Liver (tissue), 9 donors: ENCODE results near the gene APBA2. TPM values are rescaled to one million over a fixed set of nuclear protein-coding genes. Genes with fewer than 3 reads are reported as not detected.

Source experiments
- DNase-seq: peaks from one replicate; pipeline ENCODE4 v3.0.0-alpha.2; 2017; ENCODE audit warnings: low spot score
- H3K27ac ChIP-seq, 2 donors: one replicate each; pipeline ENCODE4 v1.7.0; 2013; ENCODE audit warnings: inconsistent platforms in 2 of 2, low read length in 2 of 2, control low read depth in 1 of 2, low read depth in 1 of 2, mild to moderate bottlenecking in 1 of 2
- H3K27me3 ChIP-seq, 4 donors: one replicate each; pipeline versions ENCODE4 v1.6.1 to v1.7.0; 2013; ENCODE audit warnings: low read length in 3 of 4, inconsistent platforms in 1 of 4, mild to moderate bottlenecking in 1 of 4, moderate library complexity in 1 of 4; ENCODE audit not compliant: control insufficient read depth in 4 of 4, insufficient read depth in 4 of 4
- H3K36me3 ChIP-seq, 4 donors: one replicate each; pipeline versions ENCODE4 v1.6.1 to v1.7.0; 2013; ENCODE audit warnings: low read length in 3 of 4, mild to moderate bottlenecking in 3 of 4, low read depth in 1 of 4, moderate library complexity in 1 of 4; ENCODE audit not compliant: control insufficient read depth in 4 of 4, insufficient read depth in 3 of 4
- H3K4me1 ChIP-seq, 4 donors: one replicate each; pipeline versions ENCODE4 v1.6.1 to v1.7.0; 2013; ENCODE audit warnings: low read length in 3 of 4, mild to moderate bottlenecking in 3 of 4, moderate library complexity in 1 of 4; ENCODE audit not compliant: control insufficient read depth in 4 of 4, insufficient read depth in 4 of 4
- H3K4me3 ChIP-seq, 3 donors: one replicate each; pipeline versions ENCODE4 v1.6.1 to v1.7.0; 2013; ENCODE audit warnings: low read length in 3 of 3, control low read depth in 1 of 3, low read depth in 1 of 3, mild to moderate bottlenecking in 1 of 3
- H3K9ac ChIP-seq, 2 donors: one replicate each; pipeline ENCODE4 v1.7.0; 2013; ENCODE audit warnings: low read length in 2 of 2, mild to moderate bottlenecking in 2 of 2, moderate library complexity in 2 of 2, control low read depth in 1 of 2, low read depth in 1 of 2
- H3K9me3 ChIP-seq, 4 donors: one replicate each; pipeline versions ENCODE4 v1.6.1 to v1.7.0; 2013; ENCODE audit warnings: low read length in 3 of 4; ENCODE audit not compliant: control insufficient read depth in 4 of 4
- EGR1 ChIP-seq, 2 donors: IDR thresholded peaks; 2 replicates each; pipeline ENCODE4 v1.6.1; 2016 to 2018; ENCODE audit warnings: antibody characterized with exemption in 2 of 2, low read depth in 2 of 2
- FOXA1 ChIP-seq: IDR thresholded peaks from 2 replicates; pipeline ENCODE4 v1.6.1; 2016; ENCODE audit warnings: antibody characterized with exemption
- FOXA2 ChIP-seq: IDR thresholded peaks from 2 replicates; pipeline ENCODE4 v1.6.1; 2016; ENCODE audit warnings: antibody characterized with exemption
- GABPA ChIP-seq, 2 donors: IDR thresholded peaks in 1 of 2; conservative IDR thresholded peaks in 1 of 2; 2 replicates each; pipeline ENCODE4 v1.6.1; 2016; ENCODE audit warnings: antibody characterized with exemption in 2 of 2, mild to moderate bottlenecking in 1 of 2, moderate library complexity in 1 of 2
- HNF4A ChIP-seq, 2 donors: conservative IDR thresholded peaks; 2 replicates each; pipeline ENCODE4 v1.6.1; 2016; ENCODE audit warnings: antibody characterized with exemption in 2 of 2, mild to moderate bottlenecking in 2 of 2
- HNF4G ChIP-seq: IDR thresholded peaks from 2 replicates; pipeline ENCODE4 v1.6.1; 2016; ENCODE audit warnings: antibody characterized with exemption
- JUND ChIP-seq, 2 donors: IDR thresholded peaks; 2 replicates each; pipeline ENCODE4 v1.6.1; 2016; ENCODE audit warnings: antibody characterized with exemption in 2 of 2
- MAX ChIP-seq: IDR thresholded peaks from 2 replicates; pipeline ENCODE4 v1.6.1; 2016; ENCODE audit warnings: antibody characterized with exemption
- NR2F2 ChIP-seq: IDR thresholded peaks from 2 replicates; pipeline ENCODE4 v1.6.1; 2016; ENCODE audit warnings: antibody characterized with exemption
- RAD21 ChIP-seq, 2 donors: IDR thresholded peaks; 2 replicates each; pipeline ENCODE4 v1.6.1; 2016; ENCODE audit warnings: antibody characterized with exemption in 2 of 2, mild to moderate bottlenecking in 2 of 2
- RXRA ChIP-seq, 2 donors: IDR thresholded peaks; 2 replicates each; pipeline ENCODE4 v1.6.1; 2017 to 2018; ENCODE audit warnings: antibody characterized with exemption in 2 of 2, mild to moderate bottlenecking in 1 of 2
- SP1 ChIP-seq: IDR thresholded peaks from 2 replicates; pipeline ENCODE4 v1.6.1; 2018; ENCODE audit warnings: antibody characterized with exemption, mild to moderate bottlenecking
- TAF1 ChIP-seq: conservative IDR thresholded peaks from 2 replicates; pipeline ENCODE4 v1.6.1; 2016; ENCODE audit warnings: antibody characterized with exemption, mild to moderate bottlenecking
- YY1 ChIP-seq: IDR thresholded peaks from 2 replicates; pipeline ENCODE4 v1.6.1; 2016; ENCODE audit warnings: antibody characterized with exemption, mild to moderate bottlenecking
- ZBTB33 ChIP-seq: IDR thresholded peaks from 2 replicates; pipeline ENCODE4 v1.6.1; 2016; ENCODE audit warnings: antibody characterized with exemption
- WGBS: extraction: QIAGEN DNeasy Blood & Tissue Kit; methylation state at CpG from one replicate; pipeline ENCODE4 v1.1.7; 2013; 5-methylcytosine and 5-hydroxymethylcytosine counted together
- polyA plus RNA-seq, 2 donors: library from polyadenylated mRNA; stranded (reverse) in 1 of 2; unstranded in 1 of 2; fragments of 200-250 nt in 1 of 2; fragments of >200 nt in 1 of 2; fragmentation: Nextera tagmentation in 1 of 2; extraction: Ambion mirVana in 1 of 2; gene quantifications; one replicate each; pipeline versions ENCODE4 v1.2.1 to v1.2.3, GENCODE V29; 2013 to 2015
- total RNA-seq, 2 donors: library from RNA; depleted of rRNA; stranded (reverse); fragments of >200 nt; gene quantifications; one replicate each; pipeline ENCODE4 v1.2.3, GENCODE V29; 2014
- TF ChIP-seq, protein P1 (sequence below): IDR thresholded peaks from 2 replicates; pipeline ENCODE4 v1.6.1; 2016; ENCODE audit warnings: antibody characterized with exemption
- TF ChIP-seq, protein P2 (sequence below): IDR thresholded peaks from 2 replicates; pipeline ENCODE4 v1.6.1; 2016; ENCODE audit warnings: antibody characterized with exemption, mild to moderate bottlenecking
- TF ChIP-seq, protein P3 (sequence below): fragments of 150-350 bp; IDR thresholded peaks from 2 replicates; pipeline ENCODE4 v1.5.1; 2017; ENCODE audit warnings: improper control_type of control experiment, low read depth, low read length; ENCODE audit not compliant: missing input control
- donor health status: healthy.
- donor health status: healthy.
- donor health status: healthy.
- donor health status: healthy.
- donor health status: healthy.

The APBA2 gene
- total and polyA plus RNA-seq, 4 donors: 0.38 to 2.9 (median 1.7) TPM

DNA sequence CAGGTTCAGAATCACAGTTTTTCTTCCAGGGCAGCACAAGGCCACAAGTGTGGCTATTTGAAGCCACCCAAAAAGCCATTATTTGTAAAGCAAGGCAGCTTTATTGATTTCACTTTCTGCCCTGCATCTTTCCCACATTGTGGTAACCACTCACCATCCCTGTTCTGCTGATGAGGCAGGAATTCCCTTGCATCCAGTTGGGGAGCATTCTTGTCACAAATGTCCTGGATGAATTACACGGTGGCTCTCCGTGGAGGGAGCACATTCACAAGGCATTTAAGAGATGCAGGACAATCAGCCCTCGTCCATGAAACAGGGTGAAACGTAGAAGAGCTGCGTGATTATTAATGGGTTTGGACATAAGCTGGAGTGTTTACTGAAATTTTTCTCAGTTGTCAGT, 111.2 kb downstream of the APBA2 start:
- WGBS: 90% methylated on average over 5 of the region's 5 CpGs
- Histone ChIP-seq H3K4me3 (no peak overlapping the region), H3K27ac (no peak overlapping the region), H3K36me3 (no peaks in the 10 kb centered on the region), H3K9ac (no peak overlapping the region), H3K9me3 (no peaks in the 10 kb centered on the region), H3K27me3 (no peaks in the 10 kb centered on the region), H3K4me1 (no peaks in the 10 kb centered on the region)
- DNase-seq: no peak
- TF ChIP-seq GABPA (IDR thresholded peaks at IDR 0.05 in 1 of 2, conservative IDR thresholded peaks at IDR 0.05 in 1 of 2): no peak
- TF ChIP-seq MAX: no peak
- no peak for TF ChIP-seq ZBTB33
- no peak for TF ChIP-seq YY1
- TF ChIP-seq EGR1 (IDR thresholded peaks at IDR 0.05; ENCODE audit: low read depth in 2 of 2): no peak
- TF ChIP-seq SP1: no peak
- TF ChIP-seq, protein P1, sequence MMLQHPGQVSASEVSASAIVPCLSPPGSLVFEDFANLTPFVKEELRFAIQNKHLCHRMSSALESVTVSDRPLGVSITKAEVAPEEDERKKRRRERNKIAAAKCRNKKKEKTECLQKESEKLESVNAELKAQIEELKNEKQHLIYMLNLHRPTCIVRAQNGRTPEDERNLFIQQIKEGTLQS: no peak
- TF ChIP-seq HNF4A (conservative IDR thresholded peaks at IDR 0.05): no peak
- no peak for TF ChIP-seq RAD21 (IDR thresholded peaks at IDR 0.05)

- H3K27ac ChIP-seq: no peak overlapping the region
- H3K27me3 ChIP-seq: no peaks in the 10 kb centered on the region
- no peaks in the 10 kb centered on the region for H3K9me3 ChIP-seq
- no peak for TF ChIP-seq JUND (IDR thresholded peaks at IDR 0.05)
- TF ChIP-seq TAF1: no peak
- no peak for TF ChIP-seq EGR1 (IDR thresholded peaks at IDR 0.05; ENCODE audit: low read depth in 2 of 2)
- TF ChIP-seq, protein P1: no peak
- no peak for TF ChIP-seq SP1
- no peak for TF ChIP-seq ZBTB33
- no peak for TF ChIP-seq FOXA1
- no peak for TF ChIP-seq MAX
- no peak for TF ChIP-seq YY1
- no peak for TF ChIP-seq NR2F2
- TF ChIP-seq HNF4A (conservative IDR thresholded peaks at IDR 0.05): no peak
- no peak for TF ChIP-seq FOXA2
- no peak for TF ChIP-seq RXRA (IDR thresholded peaks at IDR 0.05)
- TF ChIP-seq GABPA (IDR thresholded peaks at IDR 0.05 in 1 of 2, conservative IDR thresholded peaks at IDR 0.05 in 1 of 2): no peak
- TF ChIP-seq, protein P2, sequence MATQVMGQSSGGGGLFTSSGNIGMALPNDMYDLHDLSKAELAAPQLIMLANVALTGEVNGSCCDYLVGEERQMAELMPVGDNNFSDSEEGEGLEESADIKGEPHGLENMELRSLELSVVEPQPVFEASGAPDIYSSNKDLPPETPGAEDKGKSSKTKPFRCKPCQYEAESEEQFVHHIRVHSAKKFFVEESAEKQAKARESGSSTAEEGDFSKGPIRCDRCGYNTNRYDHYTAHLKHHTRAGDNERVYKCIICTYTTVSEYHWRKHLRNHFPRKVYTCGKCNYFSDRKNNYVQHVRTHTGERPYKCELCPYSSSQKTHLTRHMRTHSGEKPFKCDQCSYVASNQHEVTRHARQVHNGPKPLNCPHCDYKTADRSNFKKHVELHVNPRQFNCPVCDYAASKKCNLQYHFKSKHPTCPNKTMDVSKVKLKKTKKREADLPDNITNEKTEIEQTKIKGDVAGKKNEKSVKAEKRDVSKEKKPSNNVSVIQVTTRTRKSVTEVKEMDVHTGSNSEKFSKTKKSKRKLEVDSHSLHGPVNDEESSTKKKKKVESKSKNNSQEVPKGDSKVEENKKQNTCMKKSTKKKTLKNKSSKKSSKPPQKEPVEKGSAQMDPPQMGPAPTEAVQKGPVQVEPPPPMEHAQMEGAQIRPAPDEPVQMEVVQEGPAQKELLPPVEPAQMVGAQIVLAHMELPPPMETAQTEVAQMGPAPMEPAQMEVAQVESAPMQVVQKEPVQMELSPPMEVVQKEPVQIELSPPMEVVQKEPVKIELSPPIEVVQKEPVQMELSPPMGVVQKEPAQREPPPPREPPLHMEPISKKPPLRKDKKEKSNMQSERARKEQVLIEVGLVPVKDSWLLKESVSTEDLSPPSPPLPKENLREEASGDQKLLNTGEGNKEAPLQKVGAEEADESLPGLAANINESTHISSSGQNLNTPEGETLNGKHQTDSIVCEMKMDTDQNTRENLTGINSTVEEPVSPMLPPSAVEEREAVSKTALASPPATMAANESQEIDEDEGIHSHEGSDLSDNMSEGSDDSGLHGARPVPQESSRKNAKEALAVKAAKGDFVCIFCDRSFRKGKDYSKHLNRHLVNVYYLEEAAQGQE: no peak
- no peak for TF ChIP-seq HNF4G
- no peak for TF ChIP-seq RAD21 (IDR thresholded peaks at IDR 0.05)
- TF ChIP-seq, protein P3, sequence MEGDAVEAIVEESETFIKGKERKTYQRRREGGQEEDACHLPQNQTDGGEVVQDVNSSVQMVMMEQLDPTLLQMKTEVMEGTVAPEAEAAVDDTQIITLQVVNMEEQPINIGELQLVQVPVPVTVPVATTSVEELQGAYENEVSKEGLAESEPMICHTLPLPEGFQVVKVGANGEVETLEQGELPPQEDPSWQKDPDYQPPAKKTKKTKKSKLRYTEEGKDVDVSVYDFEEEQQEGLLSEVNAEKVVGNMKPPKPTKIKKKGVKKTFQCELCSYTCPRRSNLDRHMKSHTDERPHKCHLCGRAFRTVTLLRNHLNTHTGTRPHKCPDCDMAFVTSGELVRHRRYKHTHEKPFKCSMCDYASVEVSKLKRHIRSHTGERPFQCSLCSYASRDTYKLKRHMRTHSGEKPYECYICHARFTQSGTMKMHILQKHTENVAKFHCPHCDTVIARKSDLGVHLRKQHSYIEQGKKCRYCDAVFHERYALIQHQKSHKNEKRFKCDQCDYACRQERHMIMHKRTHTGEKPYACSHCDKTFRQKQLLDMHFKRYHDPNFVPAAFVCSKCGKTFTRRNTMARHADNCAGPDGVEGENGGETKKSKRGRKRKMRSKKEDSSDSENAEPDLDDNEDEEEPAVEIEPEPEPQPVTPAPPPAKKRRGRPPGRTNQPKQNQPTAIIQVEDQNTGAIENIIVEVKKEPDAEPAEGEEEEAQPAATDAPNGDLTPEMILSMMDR: no peak
- no peak for DNase-seq
- 93% methylated on average over 4 of the region's 4 CpGs for WGBS
- H3K4me3 ChIP-seq: no peak overlapping the region
- no peak overlapping the region for H3K9ac ChIP-seq
- H3K36me3 ChIP-seq: no peaks in the 10 kb centered on the region
- H3K4me1 ChIP-seq: no peaks in the 10 kb centered on the region
Observed at GRCh38 chr15:28997791-28998190, 112.0 kb downstream of the APBA2 start.
